WI38 (cell line): ENCODE measurements around the gene PARD3B.
A peak's percentile ranks its signal among the peaks of the same experiment; 100 is the strongest.

Experiments used
- H3K4me3 ChIP-seq: 2 replicates; pipeline ENCODE4 v1.5.1; 2011; ENCODE audit warnings: low read depth, mild to moderate bottlenecking, control low read depth, low read length
- CTCF ChIP-seq: IDR thresholded peaks from 2 replicates; pipeline ENCODE4 v1.5.1; 2012; ENCODE audit warnings: low read depth, mild to moderate bottlenecking, control low read depth, low read length

The PARD3B gene

GRCh38 chr2:204544961-204545860 lies at the start of gene PARD3B:
Gene PARD3B (plus strand): TSS chr2:204545475. CDS start chr2:204546000, 525 bp downstream.
- no peak for TF ChIP-seq CTCF
- peak within 1 kb of the TSS; percentile 88 for H3K4me3 ChIP-seq

GRCh38 chr2:204496779-204497178 lies 48.5 kb upstream of the PARD3B start:
- no peak overlapping the region for H3K4me3 ChIP-seq
- TF ChIP-seq CTCF = no peak

- no peak for TF ChIP-seq CTCF
- H3K4me3 ChIP-seq = no peak overlapping the region
These were observed 47.4 kb upstream of the PARD3B start for GRCh38 chr2:204497855-204498254.

GRCh38 chr2:204498291-204498690 lies 47.0 kb upstream of the PARD3B start:
- no peak for TF ChIP-seq CTCF
- H3K4me3 ChIP-seq = no peak overlapping the region

GRCh38 chr2:204503869-204504268 lies 41.4 kb upstream of the PARD3B start:
- H3K4me3 ChIP-seq = no peak overlapping the region
- TF ChIP-seq CTCF = no peak

GRCh38 chr2:204504594-204504993 lies 40.7 kb upstream of the PARD3B start:
- TF ChIP-seq CTCF = no peak
- H3K4me3 ChIP-seq = no peak overlapping the region

- TF ChIP-seq CTCF = no peak
- no peak overlapping the region for H3K4me3 ChIP-seq
These were observed 39.8 kb upstream of the PARD3B start for GRCh38 chr2:204505488-204505887.
